WTC11 (cell line): ENCODE measurements around the gene ZNF470.

Experiments
- FOXJ3 ChIP-seq: sonication (generic); formaldehyde crosslinking; IDR thresholded peaks from 2 replicates; pipeline ENCODE4 v1.9.0; 2021; ENCODE audit warnings: missing genetic modification reagents, mild to moderate bottlenecking, borderline replicate concordance
- FOXK1 ChIP-seq: sonication (generic); formaldehyde crosslinking; IDR thresholded peaks from 2 replicates; pipeline ENCODE4 v1.8.0; 2022; ENCODE audit warnings: mild to moderate bottlenecking, moderate library complexity, missing genetic modification reagents
- IRF2 ChIP-seq: sonication (generic); formaldehyde crosslinking; IDR thresholded peaks from 2 replicates; pipeline ENCODE4 v1.8.0; 2022; ENCODE audit warnings: low read depth, missing genetic modification reagents, borderline replicate concordance
- KAT7 ChIP-seq: sonication (generic); formaldehyde crosslinking; IDR thresholded peaks from 2 replicates; pipeline ENCODE4 v1.8.1; 2023; ENCODE audit warnings: missing genetic modification reagents, mild to moderate bottlenecking, borderline replicate concordance
- NR2C2 ChIP-seq: sonication (generic); formaldehyde crosslinking; IDR thresholded peaks from 2 replicates; pipeline ENCODE4 v1.8.0; 2022; ENCODE audit warnings: mild to moderate bottlenecking, missing genetic modification reagents
- RORB ChIP-seq: fragments of 250-450 bp; sonication (Bioruptor Pico); IDR thresholded peaks from 2 replicates; pipeline ENCODE4 v1.9.0; 2021; ENCODE audit warnings: mild to moderate bottlenecking
- ZNF121 ChIP-seq: sonication (generic); formaldehyde crosslinking; IDR thresholded peaks from 2 replicates; pipeline ENCODE4 v1.8.0; 2023; ENCODE audit warnings: missing genetic modification reagents
- ZNF219 ChIP-seq: sonication (generic); formaldehyde crosslinking; IDR thresholded peaks from 2 replicates; pipeline ENCODE4 v1.8.0; 2023; ENCODE audit warnings: missing genetic modification reagents, mild to moderate bottlenecking, borderline replicate concordance
- TF ChIP-seq, protein P1 (sequence below): sonication (generic); formaldehyde crosslinking; IDR thresholded peaks from 2 replicates; pipeline ENCODE4 v1.8.1; 2023; ENCODE audit warnings: mild to moderate bottlenecking, missing genetic modification reagents
- TF ChIP-seq, protein P2 (sequence below): sonication (generic); formaldehyde crosslinking; IDR thresholded peaks from 2 replicates; pipeline ENCODE4 v1.8.1; 2022; ENCODE audit warnings: mild to moderate bottlenecking, missing genetic modification reagents, moderate library complexity, borderline replicate concordance
- TF ChIP-seq, protein P3 (sequence below): sonication (generic); formaldehyde crosslinking; IDR thresholded peaks from 2 replicates; pipeline ENCODE4 v1.8.1; 2023; ENCODE audit warnings: mild to moderate bottlenecking, missing genetic modification reagents, moderate library complexity
- TF ChIP-seq, protein P4 (sequence below): fragments of 200-600 bp; IDR thresholded peaks from 2 replicates; pipeline ENCODE4 v1.8.0; 2022; ENCODE audit warnings: antibody characterized with exemption
- TF ChIP-seq, protein P5 (sequence below): sonication (generic); formaldehyde crosslinking; IDR thresholded peaks from 2 replicates; pipeline ENCODE4 v1.8.0; 2023; ENCODE audit warnings: missing genetic modification reagents
- TF ChIP-seq, protein P6 (sequence below): sonication (generic); formaldehyde crosslinking; IDR thresholded peaks from 2 replicates; pipeline ENCODE4 v1.8.0; 2022; ENCODE audit warnings: mild to moderate bottlenecking, missing genetic modification reagents

DNA sequence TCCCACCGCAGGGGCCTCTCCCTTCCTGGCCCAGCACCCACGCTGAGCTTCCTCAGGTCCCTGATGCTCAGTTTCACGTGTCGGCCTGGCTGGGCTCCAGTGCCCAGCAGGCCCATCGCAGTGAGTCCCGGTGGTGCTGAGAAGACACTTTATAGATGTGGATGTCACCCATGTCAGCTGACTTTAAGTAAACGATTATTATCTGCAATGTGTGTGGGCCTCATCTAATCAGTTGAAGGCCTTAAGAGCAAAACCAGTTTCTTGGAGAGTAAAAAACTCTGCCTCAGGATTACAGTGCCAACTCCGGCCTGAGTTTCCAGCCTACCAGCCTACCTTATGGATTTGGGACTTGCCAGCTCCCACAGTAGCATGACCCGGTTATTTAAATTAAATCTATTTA, 58.4 kb downstream of the ZNF470 start:
- TF ChIP-seq KAT7 (CRISPR knock-in tag) = no peak
- TF ChIP-seq IRF2 (CRISPR knock-in tag) = no peak
- no peak for TF ChIP-seq ZNF219 (CRISPR knock-in tag)
- no peak for TF ChIP-seq NR2C2
- TF ChIP-seq, protein P1, sequence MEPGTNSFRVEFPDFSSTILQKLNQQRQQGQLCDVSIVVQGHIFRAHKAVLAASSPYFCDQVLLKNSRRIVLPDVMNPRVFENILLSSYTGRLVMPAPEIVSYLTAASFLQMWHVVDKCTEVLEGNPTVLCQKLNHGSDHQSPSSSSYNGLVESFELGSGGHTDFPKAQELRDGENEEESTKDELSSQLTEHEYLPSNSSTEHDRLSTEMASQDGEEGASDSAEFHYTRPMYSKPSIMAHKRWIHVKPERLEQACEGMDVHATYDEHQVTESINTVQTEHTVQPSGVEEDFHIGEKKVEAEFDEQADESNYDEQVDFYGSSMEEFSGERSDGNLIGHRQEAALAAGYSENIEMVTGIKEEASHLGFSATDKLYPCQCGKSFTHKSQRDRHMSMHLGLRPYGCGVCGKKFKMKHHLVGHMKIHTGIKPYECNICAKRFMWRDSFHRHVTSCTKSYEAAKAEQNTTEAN (CRISPR knock-in tag) = no peak
- no peak for TF ChIP-seq FOXJ3
- no peak for TF ChIP-seq ZNF121
- no peak for TF ChIP-seq FOXK1 (CRISPR knock-in tag)
- TF ChIP-seq, protein P2, sequence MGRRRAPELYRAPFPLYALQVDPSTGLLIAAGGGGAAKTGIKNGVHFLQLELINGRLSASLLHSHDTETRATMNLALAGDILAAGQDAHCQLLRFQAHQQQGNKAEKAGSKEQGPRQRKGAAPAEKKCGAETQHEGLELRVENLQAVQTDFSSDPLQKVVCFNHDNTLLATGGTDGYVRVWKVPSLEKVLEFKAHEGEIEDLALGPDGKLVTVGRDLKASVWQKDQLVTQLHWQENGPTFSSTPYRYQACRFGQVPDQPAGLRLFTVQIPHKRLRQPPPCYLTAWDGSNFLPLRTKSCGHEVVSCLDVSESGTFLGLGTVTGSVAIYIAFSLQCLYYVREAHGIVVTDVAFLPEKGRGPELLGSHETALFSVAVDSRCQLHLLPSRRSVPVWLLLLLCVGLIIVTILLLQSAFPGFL = no peak
- TF ChIP-seq, protein P3, sequence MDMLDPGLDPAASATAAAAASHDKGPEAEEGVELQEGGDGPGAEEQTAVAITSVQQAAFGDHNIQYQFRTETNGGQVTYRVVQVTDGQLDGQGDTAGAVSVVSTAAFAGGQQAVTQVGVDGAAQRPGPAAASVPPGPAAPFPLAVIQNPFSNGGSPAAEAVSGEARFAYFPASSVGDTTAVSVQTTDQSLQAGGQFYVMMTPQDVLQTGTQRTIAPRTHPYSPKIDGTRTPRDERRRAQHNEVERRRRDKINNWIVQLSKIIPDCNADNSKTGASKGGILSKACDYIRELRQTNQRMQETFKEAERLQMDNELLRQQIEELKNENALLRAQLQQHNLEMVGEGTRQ (CRISPR knock-in tag) = no peak
- TF ChIP-seq, protein P4, sequence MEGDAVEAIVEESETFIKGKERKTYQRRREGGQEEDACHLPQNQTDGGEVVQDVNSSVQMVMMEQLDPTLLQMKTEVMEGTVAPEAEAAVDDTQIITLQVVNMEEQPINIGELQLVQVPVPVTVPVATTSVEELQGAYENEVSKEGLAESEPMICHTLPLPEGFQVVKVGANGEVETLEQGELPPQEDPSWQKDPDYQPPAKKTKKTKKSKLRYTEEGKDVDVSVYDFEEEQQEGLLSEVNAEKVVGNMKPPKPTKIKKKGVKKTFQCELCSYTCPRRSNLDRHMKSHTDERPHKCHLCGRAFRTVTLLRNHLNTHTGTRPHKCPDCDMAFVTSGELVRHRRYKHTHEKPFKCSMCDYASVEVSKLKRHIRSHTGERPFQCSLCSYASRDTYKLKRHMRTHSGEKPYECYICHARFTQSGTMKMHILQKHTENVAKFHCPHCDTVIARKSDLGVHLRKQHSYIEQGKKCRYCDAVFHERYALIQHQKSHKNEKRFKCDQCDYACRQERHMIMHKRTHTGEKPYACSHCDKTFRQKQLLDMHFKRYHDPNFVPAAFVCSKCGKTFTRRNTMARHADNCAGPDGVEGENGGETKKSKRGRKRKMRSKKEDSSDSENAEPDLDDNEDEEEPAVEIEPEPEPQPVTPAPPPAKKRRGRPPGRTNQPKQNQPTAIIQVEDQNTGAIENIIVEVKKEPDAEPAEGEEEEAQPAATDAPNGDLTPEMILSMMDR = no peak
- TF ChIP-seq, protein P5, sequence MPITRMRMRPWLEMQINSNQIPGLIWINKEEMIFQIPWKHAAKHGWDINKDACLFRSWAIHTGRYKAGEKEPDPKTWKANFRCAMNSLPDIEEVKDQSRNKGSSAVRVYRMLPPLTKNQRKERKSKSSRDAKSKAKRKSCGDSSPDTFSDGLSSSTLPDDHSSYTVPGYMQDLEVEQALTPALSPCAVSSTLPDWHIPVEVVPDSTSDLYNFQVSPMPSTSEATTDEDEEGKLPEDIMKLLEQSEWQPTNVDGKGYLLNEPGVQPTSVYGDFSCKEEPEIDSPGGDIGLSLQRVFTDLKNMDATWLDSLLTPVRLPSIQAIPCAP (CRISPR knock-in tag) = no peak
- TF ChIP-seq, protein P6, sequence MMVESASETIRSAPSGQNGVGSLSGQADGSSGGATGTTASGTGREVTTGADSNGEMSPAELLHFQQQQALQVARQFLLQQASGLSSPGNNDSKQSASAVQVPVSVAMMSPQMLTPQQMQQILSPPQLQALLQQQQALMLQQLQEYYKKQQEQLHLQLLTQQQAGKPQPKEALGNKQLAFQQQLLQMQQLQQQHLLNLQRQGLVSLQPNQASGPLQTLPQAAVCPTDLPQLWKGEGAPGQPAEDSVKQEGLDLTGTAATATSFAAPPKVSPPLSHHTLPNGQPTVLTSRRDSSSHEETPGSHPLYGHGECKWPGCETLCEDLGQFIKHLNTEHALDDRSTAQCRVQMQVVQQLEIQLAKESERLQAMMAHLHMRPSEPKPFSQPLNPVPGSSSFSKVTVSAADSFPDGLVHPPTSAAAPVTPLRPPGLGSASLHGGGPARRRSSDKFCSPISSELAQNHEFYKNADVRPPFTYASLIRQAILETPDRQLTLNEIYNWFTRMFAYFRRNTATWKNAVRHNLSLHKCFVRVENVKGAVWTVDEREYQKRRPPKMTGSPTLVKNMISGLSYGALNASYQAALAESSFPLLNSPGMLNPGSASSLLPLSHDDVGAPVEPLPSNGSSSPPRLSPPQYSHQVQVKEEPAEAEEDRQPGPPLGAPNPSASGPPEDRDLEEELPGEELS (CRISPR knock-in tag) = no peak
- no peak for TF ChIP-seq RORB (CRISPR knock-in tag)
